Peyer's patch (tissue), 4 donors: ENCODE results near the gene C16orf95. TPM values are rescaled to one million over a fixed set of nuclear protein-coding genes. Genes with fewer than 3 reads are reported as not detected.

Source experiments
- DNase-seq, 3 donors: peaks; one replicate each; pipeline ENCODE4 v3.0.0-alpha.2; 2017 to 2019
- H3K27ac ChIP-seq, 4 donors: fragments of 200-600 bp; sonication (generic); one replicate each; pipeline ENCODE4 v1.5.1; 2016 to 2019
- H3K27me3 ChIP-seq, 2 donors: fragments of 200-600 bp; sonication (generic); one replicate each; pipeline ENCODE4 v1.5.1; 2019
- H3K36me3 ChIP-seq, 3 donors: fragments of 200-600 bp; sonication (generic); one replicate each; pipeline ENCODE4 v1.5.1; 2016 to 2019
- H3K4me1 ChIP-seq, 4 donors: fragments of 200-600 bp; sonication (generic); one replicate each; pipeline ENCODE4 v1.5.1; 2016 to 2019
- H3K4me3 ChIP-seq, 4 donors: fragments of 200-600 bp; sonication (generic); 1 replicate in 3 of 4; 2 replicates in 1 of 4; pipeline ENCODE4 v1.5.1; 2016 to 2019; ENCODE audit warnings: mild to moderate bottlenecking in 1 of 4
- H3K9me3 ChIP-seq, 4 donors: fragments of 200-600 bp; sonication (generic); one replicate each; pipeline ENCODE4 v1.5.1; 2016 to 2019; ENCODE audit warnings: mild to moderate bottlenecking in 1 of 4
- CTCF ChIP-seq, 6 experiments: fragments of 450-650 bp in 4 of 6; fragments of 200-600 bp in 2 of 6; sonication (generic) in 1 of 6; IDR thresholded peaks; one replicate each; pipeline ENCODE4 v1.5.1; 2017 to 2019; ENCODE audit warnings: antibody characterized with exemption in 6 of 6, mild to moderate bottlenecking in 3 of 6, moderate library complexity in 1 of 6
- POLR2A ChIP-seq, 2 donors: fragments of 450-650 bp; IDR thresholded peaks; one replicate each; pipeline ENCODE4 v1.5.1; 2017; ENCODE audit warnings: antibody characterized with exemption in 2 of 2, mild to moderate bottlenecking in 2 of 2, moderate library complexity in 2 of 2
- total RNA-seq, 4 donors: library from RNA; depleted of rRNA; stranded (reverse); fragments of >200 nt; gene quantifications; one replicate each; pipeline ENCODE4 v1.1.0, GENCODE V29; 2016

Gene C16orf95
- total RNA-seq, 4 donors from 2014 or later: 1.2 TPM; not detected in 3

GRCh38 chr16:87293990-87294389 is 23.2 kb downstream of the C16orf95 start:
- no peak overlapping the region for H3K27ac ChIP-seq
- TF ChIP-seq POLR2A (IDR thresholded peaks at IDR 0.05) (no peak), CTCF (IDR thresholded peaks at IDR 0.05) (no peak)
- peaks cover 0 to 5% (median 0%) of the 10 kb centered on the region in 4 donors for H3K4me1 ChIP-seq
- no peak for DNase-seq
- H3K4me3 ChIP-seq: no peak overlapping the region
- no peaks in the 10 kb centered on the region for H3K36me3 ChIP-seq
- H3K27me3 ChIP-seq: no peaks in the 10 kb centered on the region
- no peaks in the 10 kb centered on the region for H3K9me3 ChIP-seq

- Histone ChIP-seq H3K4me1 (peaks cover 0 to 5% (median 0%) of the 10 kb centered on the region in 4 donors), H3K27ac (no peak overlapping the region), H3K9me3 (no peaks in the 10 kb centered on the region), H3K27me3 (no peaks in the 10 kb centered on the region), H3K36me3 (no peaks in the 10 kb centered on the region), H3K4me3 (no peak overlapping the region)
- no peak for TF ChIP-seq CTCF (IDR thresholded peaks at IDR 0.05)
- TF ChIP-seq POLR2A (IDR thresholded peaks at IDR 0.05): no peak
- no peak for DNase-seq
Observed at GRCh38 chr16:87291944-87292343, 25.2 kb downstream of the C16orf95 start.

DNA sequence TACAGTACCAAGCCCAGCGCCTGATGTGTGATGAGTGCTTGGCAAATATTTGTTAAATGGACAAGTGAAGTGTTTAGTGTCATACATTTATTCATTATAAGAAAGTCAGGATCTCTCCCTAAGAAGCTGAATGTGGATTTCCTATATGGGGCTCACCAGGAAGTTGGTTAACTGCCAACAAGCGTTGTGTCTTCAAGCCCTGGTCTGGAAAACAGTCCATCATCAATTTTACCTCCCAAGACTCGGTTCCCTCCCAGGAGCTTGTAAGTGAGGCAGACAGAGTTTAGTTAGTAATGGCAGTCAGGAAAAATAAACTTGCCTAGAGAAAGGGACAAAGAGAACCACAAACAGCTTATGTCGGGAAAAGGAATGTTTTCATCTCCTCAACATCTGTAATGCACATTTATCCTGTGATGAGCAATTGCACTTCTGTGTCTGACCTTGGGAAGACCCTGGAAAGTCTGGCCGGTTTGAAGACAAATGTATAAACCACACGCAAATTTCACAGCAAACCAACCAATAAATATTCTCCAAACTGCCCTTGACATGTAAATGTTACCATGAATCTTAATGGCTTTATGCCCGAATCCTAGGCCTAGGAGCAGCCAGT is 28.3 kb downstream of the C16orf95 start:
- H3K4me1 ChIP-seq: no peaks in the 10 kb centered on the region
- H3K27me3 ChIP-seq: no peaks in the 10 kb centered on the region
- no peak for TF ChIP-seq CTCF (IDR thresholded peaks at IDR 0.05)
- TF ChIP-seq POLR2A (IDR thresholded peaks at IDR 0.05): no peak
- no peak overlapping the region for H3K27ac ChIP-seq
- no peak for DNase-seq
- H3K9me3 ChIP-seq: no peaks in the 10 kb centered on the region
- H3K4me3 ChIP-seq: no peak overlapping the region
- H3K36me3 ChIP-seq: no peaks in the 10 kb centered on the region

DNA sequence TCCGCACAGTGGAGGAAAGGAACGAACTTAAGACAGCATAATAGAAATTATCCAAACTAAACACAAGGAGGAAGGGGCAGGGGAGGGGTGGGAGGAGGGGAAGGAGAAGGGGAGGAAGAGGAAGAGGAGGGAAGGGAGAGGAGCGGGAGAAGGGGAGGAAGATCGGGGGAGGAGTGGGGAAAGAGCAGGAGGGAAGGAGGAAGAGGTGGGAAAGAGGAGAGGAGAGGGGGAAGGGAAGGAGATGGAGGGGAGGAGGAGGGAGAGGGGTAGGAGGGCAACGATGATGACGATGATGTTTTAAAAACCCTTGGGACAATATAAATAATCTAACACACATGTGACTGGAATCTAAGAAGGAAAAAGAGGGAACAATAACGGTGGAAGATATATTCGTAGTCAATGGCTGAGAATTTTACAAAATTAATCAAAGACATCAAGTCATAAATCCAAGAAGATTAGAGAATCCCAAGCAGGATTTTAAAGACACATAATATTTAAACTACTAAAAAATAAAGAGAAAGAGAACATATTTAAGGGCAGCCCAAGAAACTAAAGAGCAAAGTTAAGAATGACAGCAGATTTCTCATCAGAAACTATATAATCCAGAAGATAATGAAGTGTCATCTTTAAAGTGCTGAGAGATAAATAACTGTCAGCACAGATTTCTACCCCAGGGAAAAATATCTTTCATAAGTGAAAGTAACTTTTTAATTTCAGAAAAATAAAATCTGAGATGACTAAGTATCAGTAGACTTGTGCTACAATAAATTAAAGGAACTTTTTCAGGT is 30.2 kb downstream of the C16orf95 start:
- Histone ChIP-seq H3K4me3 (no peak overlapping the region), H3K4me1 (no peaks in the 10 kb centered on the region), H3K9me3 (no peaks in the 10 kb centered on the region), H3K27me3 (no peaks in the 10 kb centered on the region), H3K27ac (no peak overlapping the region), H3K36me3 (no peaks in the 10 kb centered on the region)
- TF ChIP-seq CTCF (IDR thresholded peaks at IDR 0.05): no peak
- no peak for TF ChIP-seq POLR2A (IDR thresholded peaks at IDR 0.05)
- DNase-seq: no peak

DNA sequence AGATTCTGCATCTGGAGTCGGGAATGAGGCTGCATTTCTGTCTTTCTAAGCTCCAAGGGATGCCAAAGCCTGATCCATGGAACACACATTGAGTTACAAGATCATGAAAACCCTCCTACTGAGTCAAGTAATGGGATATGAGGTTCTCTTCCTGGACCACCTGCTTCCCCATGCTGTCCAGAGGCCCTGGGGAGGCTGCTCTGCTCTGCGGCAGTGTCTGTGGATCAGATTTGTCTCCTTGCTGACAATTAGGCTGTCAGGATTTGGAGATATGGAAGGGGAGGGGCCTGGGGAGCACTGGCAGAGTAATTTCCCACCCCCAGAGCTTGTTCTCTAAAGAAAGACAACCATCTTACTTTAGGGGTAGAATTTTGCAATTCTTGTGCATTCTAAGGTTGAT is 33.0 kb downstream of the C16orf95 start:
- Histone ChIP-seq H3K4me3 (no peak overlapping the region), H3K36me3 (no peaks in the 10 kb centered on the region), H3K27ac (no peak overlapping the region), H3K9me3 (no peaks in the 10 kb centered on the region), H3K27me3 (no peaks in the 10 kb centered on the region), H3K4me1 (no peaks in the 10 kb centered on the region)
- DNase-seq: no peak
- TF ChIP-seq POLR2A (IDR thresholded peaks at IDR 0.05): no peak
- no peak for TF ChIP-seq CTCF (IDR thresholded peaks at IDR 0.05)
